ENCODE results near the gene MATN3. TPM values are rescaled to one million over a fixed set of nuclear protein-coding genes. Genes with fewer than 3 reads are reported as not detected.
A peak's percentile ranks its signal among the peaks of the same experiment; 100 is the strongest.

MATN3 gene
- polyA plus RNA-seq, 4 donors, result 0.25 to 1.0 TPM; not detected in 2

DNA sequence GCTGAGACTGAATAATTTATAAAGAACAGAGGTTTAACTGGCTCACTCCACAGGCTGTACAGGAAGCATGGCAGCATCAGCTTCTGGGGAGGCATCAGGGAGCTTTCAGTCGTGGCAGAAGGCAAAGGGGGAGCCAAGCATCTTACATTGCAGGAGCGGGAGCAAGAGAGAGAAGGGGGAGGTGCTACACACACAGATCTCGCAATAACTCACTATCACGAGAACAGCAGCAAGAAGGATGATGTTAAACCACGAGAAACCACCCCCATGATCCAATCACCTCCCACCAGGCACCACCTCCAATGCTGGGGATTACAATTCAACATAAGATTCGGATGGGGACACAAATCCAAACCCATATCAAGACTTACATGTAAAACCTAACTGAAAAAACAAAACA lies 17.8 kb upstream of the MATN3 start:
- H3K9me3 ChIP-seq (ENCODE audit: control insufficient read depth in 2 of 2, insufficient read depth in 1 of 2, low read depth in 1 of 2, low read length in 1 of 2), result peaks cover 0 to 13% of the 10 kb centered on the region in 2 donors
- no peak overlapping the region for H3K4me3 ChIP-seq (ENCODE audit: low read depth in 1 of 3, low read length in 3 of 3)
- peaks cover 20 to 25% (median 22%) of the 10 kb centered on the region in 3 donors for H3K36me3 ChIP-seq (ENCODE audit: control insufficient read depth in 3 of 3, insufficient read depth in 2 of 3, low read depth in 1 of 3, low read length in 3 of 3)
- DNase-seq (no peak), FAIRE-seq (no peak)
- 90 to 98% (median 92%) methylated on average over 6 of the region's 6 CpGs for WGBS, 3 donors
- H3K27me3 ChIP-seq (ENCODE audit: control insufficient read depth in 3 of 3, insufficient read depth in 3 of 3, low read length in 3 of 3), result no peaks in the 10 kb centered on the region
- no peaks in the 10 kb centered on the region for H3K4me1 ChIP-seq (ENCODE audit: control insufficient read depth in 3 of 3, insufficient read depth in 2 of 3, low read depth in 1 of 3, low read length in 2 of 3)
- H3K27ac ChIP-seq (ENCODE audit: low read depth in 1 of 3, low read length in 2 of 3), result no peak overlapping the region

DNA sequence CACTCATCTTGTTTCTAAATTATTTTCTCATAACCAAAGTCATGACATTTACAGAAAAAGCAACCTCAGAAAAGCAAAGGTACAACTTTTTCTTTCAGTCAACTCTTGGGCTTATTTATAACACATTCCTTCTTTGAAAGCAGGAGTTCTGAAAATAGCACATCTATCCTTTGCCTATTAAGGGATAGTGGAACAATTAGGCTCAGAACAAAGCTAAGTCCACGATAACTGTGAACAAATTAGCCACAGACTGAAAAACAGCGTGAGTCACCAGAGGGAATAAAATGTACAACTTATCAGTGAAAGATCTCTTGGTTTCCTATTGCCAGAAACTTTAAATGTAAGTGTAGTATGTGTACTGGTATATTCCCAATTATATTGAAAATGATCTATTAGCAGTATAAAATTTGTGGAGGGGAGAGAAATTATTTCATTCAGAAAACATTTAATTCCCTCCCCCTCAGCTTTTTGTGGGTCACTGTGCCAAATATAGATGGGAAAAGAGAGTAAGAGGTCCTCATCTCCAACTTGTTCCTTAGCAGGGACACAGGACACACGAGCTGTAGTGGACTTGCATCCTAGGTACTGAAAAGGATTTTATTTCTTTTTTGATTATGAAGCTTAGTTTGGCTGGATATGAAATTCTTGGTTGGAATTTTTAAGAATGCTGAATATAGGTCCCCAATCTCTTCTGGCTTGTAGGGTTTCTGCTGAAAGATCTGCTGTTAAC lies 15.4 kb upstream of the MATN3 start:
- H3K27ac ChIP-seq (ENCODE audit: low read depth in 1 of 3, low read length in 2 of 3), result no peak overlapping the region
- H3K36me3 ChIP-seq (ENCODE audit: control insufficient read depth in 3 of 3, insufficient read depth in 2 of 3, low read depth in 1 of 3, low read length in 3 of 3), result peaks cover 6 to 15% (median 11%) of the 10 kb centered on the region in 3 donors
- DNase-seq (peak in 1 of 2 donors; percentile 27), FAIRE-seq (no peak)
- no peaks in the 10 kb centered on the region for H3K27me3 ChIP-seq (ENCODE audit: control insufficient read depth in 3 of 3, insufficient read depth in 3 of 3, low read length in 3 of 3)
- H3K4me1 ChIP-seq (ENCODE audit: control insufficient read depth in 3 of 3, insufficient read depth in 2 of 3, low read depth in 1 of 3, low read length in 2 of 3), result no peaks in the 10 kb centered on the region
- 58 to 67% (median 67%) methylated on average over 3 of the region's 3 CpGs for WGBS, 3 donors
- peaks cover 0 to 14% of the 10 kb centered on the region in 2 donors for H3K9me3 ChIP-seq (ENCODE audit: control insufficient read depth in 2 of 2, insufficient read depth in 1 of 2, low read depth in 1 of 2, low read length in 1 of 2)
- no peak overlapping the region for H3K4me3 ChIP-seq (ENCODE audit: low read depth in 1 of 3, low read length in 3 of 3)

- Histone ChIP-seq H3K4me3 (ENCODE audit: low read depth in 1 of 3, low read length in 3 of 3) (no peak overlapping the region), H3K27ac (ENCODE audit: low read depth in 1 of 3, low read length in 2 of 3) (no peak overlapping the region), H3K27me3 (ENCODE audit: control insufficient read depth in 3 of 3, insufficient read depth in 3 of 3, low read length in 3 of 3) (no peaks in the 10 kb centered on the region), H3K9me3 (ENCODE audit: control insufficient read depth in 2 of 2, insufficient read depth in 1 of 2, low read depth in 1 of 2, low read length in 1 of 2) (peaks cover 0 to 17% of the 10 kb centered on the region in 2 donors), H3K36me3 (ENCODE audit: control insufficient read depth in 3 of 3, insufficient read depth in 2 of 3, low read depth in 1 of 3, low read length in 3 of 3) (peaks cover 3 to 13% (median 11%) of the 10 kb centered on the region in 3 donors), H3K4me1 (ENCODE audit: control insufficient read depth in 3 of 3, insufficient read depth in 2 of 3, low read depth in 1 of 3, low read length in 2 of 3) (no peaks in the 10 kb centered on the region)
- DNase-seq, result peak in 1 of 2 donors; percentile 58
- 41 to 65% (median 45%) methylated on average over 4 of the region's 4 CpGs for WGBS, 3 donors
- no peak for FAIRE-seq
These were observed 14.8 kb upstream of the MATN3 start for GRCh38 chr2:20027260-20027677.

GRCh38 chr2:20025065-20025786 lies 12.8 kb upstream of the MATN3 start:
- 83 to 92% (median 88%) methylated on average over 3 of the region's 3 CpGs for whole genome bisulfite sequencing, 3 donors
- Histone ChIP-seq H3K27me3 (ENCODE audit: control insufficient read depth in 3 of 3, insufficient read depth in 3 of 3, low read length in 3 of 3) (no peaks in the 10 kb centered on the region), H3K4me1 (ENCODE audit: control insufficient read depth in 3 of 3, insufficient read depth in 2 of 3, low read depth in 1 of 3, low read length in 2 of 3) (no peaks in the 10 kb centered on the region), H3K9me3 (ENCODE audit: control insufficient read depth in 2 of 2, insufficient read depth in 1 of 2, low read depth in 1 of 2, low read length in 1 of 2) (peaks cover 0 to 32% of the 10 kb centered on the region in 2 donors), H3K36me3 (ENCODE audit: control insufficient read depth in 3 of 3, insufficient read depth in 2 of 3, low read depth in 1 of 3, low read length in 3 of 3) (peaks cover 2 to 4% (median 4%) of the 10 kb centered on the region in 3 donors), H3K27ac (ENCODE audit: low read depth in 1 of 3, low read length in 2 of 3) (no peak overlapping the region), H3K4me3 (ENCODE audit: low read depth in 1 of 3, low read length in 3 of 3) (no peak overlapping the region)
- DNase-seq, result no peak
- no peak for FAIRE-seq

DNA sequence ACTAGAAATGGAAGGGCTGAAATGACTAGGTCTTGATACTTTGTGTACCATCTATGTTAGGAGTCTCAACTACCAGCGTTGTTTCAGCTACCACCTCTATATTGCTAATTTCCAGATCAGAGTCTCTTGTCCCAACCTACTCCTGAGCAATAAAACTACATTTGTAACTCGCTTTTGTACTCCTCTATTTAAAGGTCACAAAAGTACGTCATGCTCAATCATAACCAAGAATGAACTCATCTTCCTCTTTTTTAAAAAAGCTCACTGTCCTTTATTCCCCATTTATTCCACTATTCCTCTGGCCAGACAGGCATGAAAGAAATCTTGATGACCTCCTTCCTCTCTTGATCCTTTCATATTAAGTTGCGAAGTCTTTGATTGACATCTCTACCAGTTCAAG lies 11.2 kb upstream of the MATN3 start:
- no peaks in the 10 kb centered on the region for H3K27me3 ChIP-seq (ENCODE audit: control insufficient read depth in 3 of 3, insufficient read depth in 3 of 3, low read length in 3 of 3)

GRCh38 chr2:20021405-20022009 lies 9.0 kb upstream of the MATN3 start:
- Histone ChIP-seq H3K9me3 (ENCODE audit: control insufficient read depth in 2 of 2, insufficient read depth in 1 of 2, low read depth in 1 of 2, low read length in 1 of 2) (peaks cover 0 to 27% of the 10 kb centered on the region in 2 donors), H3K27me3 (ENCODE audit: control insufficient read depth in 3 of 3, insufficient read depth in 3 of 3, low read length in 3 of 3) (no peaks in the 10 kb centered on the region), H3K36me3 (ENCODE audit: control insufficient read depth in 3 of 3, insufficient read depth in 2 of 3, low read depth in 1 of 3, low read length in 3 of 3) (no peaks in the 10 kb centered on the region), H3K4me1 (ENCODE audit: control insufficient read depth in 3 of 3, insufficient read depth in 2 of 3, low read depth in 1 of 3, low read length in 2 of 3) (no peaks in the 10 kb centered on the region), H3K27ac (ENCODE audit: low read depth in 1 of 3, low read length in 2 of 3) (no peak overlapping the region), H3K4me3 (ENCODE audit: low read depth in 1 of 3, low read length in 3 of 3) (no peak overlapping the region)
- FAIRE-seq, result no peak
- no peak for DNase-seq
- 69 to 85% (median 84%) methylated on average over 3 of the region's 3 CpGs for WGBS, 3 donors

More for the DNA sequence above, 11.2 kb upstream of the MATN3 start:
- peaks cover 0 to 2% (median 2%) of the 10 kb centered on the region in 3 donors for H3K36me3 ChIP-seq (ENCODE audit: control insufficient read depth in 3 of 3, insufficient read depth in 2 of 3, low read depth in 1 of 3, low read length in 3 of 3)
- no peak overlapping the region for H3K4me3 ChIP-seq (ENCODE audit: low read depth in 1 of 3, low read length in 3 of 3)
- no peak for FAIRE-seq
- H3K9me3 ChIP-seq (ENCODE audit: control insufficient read depth in 2 of 2, insufficient read depth in 1 of 2, low read depth in 1 of 2, low read length in 1 of 2), result peaks cover 0 to 35% of the 10 kb centered on the region in 2 donors
- 82 to 92% (median 86%) methylated on average over 4 of the region's 4 CpGs for WGBS, 3 donors
- H3K4me1 ChIP-seq (ENCODE audit: control insufficient read depth in 3 of 3, insufficient read depth in 2 of 3, low read depth in 1 of 3, low read length in 2 of 3), result no peaks in the 10 kb centered on the region
- DNase-seq, result no peak
- no peak overlapping the region for H3K27ac ChIP-seq (ENCODE audit: low read depth in 1 of 3, low read length in 2 of 3)

GRCh38 chr2:20019747-20020146 lies 7.3 kb upstream of the MATN3 start:
- Histone ChIP-seq H3K36me3 (ENCODE audit: control insufficient read depth in 3 of 3, insufficient read depth in 2 of 3, low read depth in 1 of 3, low read length in 3 of 3) (no peaks in the 10 kb centered on the region), H3K27ac (ENCODE audit: low read depth in 1 of 3, low read length in 2 of 3) (no peak overlapping the region), H3K27me3 (ENCODE audit: control insufficient read depth in 3 of 3, insufficient read depth in 3 of 3, low read length in 3 of 3) (no peaks in the 10 kb centered on the region), H3K4me1 (ENCODE audit: control insufficient read depth in 3 of 3, insufficient read depth in 2 of 3, low read depth in 1 of 3, low read length in 2 of 3) (peaks cover 0 to 2% (median 0%) of the 10 kb centered on the region in 3 donors), H3K4me3 (ENCODE audit: low read depth in 1 of 3, low read length in 3 of 3) (no peak overlapping the region), H3K9me3 (ENCODE audit: control insufficient read depth in 2 of 2, insufficient read depth in 1 of 2, low read depth in 1 of 2, low read length in 1 of 2) (peaks cover 0 to 27% of the 10 kb centered on the region in 2 donors)
- WGBS, 3 donors, result 86 to 94% (median 92%) methylated on average over 4 of the region's 4 CpGs
- DNase-seq (no peak), FAIRE-seq (no peak)

DNA sequence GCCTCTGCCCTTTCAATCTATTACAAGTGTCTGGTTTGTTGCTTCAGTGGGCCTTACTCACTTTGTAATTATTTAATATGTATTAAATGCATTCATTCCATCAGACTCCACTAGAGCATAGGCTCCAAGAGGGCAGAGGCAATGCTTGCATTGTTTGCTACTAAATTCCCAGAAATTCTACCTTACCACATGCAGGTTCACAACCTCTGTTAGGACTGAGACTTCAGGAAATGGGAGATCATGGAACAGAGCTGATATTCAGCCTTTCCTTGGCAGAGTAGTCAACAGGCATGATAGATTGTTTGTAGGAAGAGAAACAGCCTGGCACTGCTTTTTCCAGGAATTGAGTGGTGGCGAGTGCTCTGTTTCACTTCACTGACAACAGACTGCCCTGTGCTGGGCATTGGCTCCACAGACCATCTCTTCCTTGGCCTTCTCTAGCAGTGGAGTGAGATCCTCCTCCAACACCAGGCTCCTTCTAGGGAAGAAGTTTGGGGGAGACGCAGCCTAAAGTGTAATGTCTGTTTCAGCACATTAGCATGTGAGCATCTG lies 6.2 kb upstream of the MATN3 start:
- H3K9me3 ChIP-seq (ENCODE audit: control insufficient read depth in 2 of 2, insufficient read depth in 1 of 2, low read depth in 1 of 2, low read length in 1 of 2), result peaks cover 0 to 27% of the 10 kb centered on the region in 2 donors
- no peak overlapping the region for H3K4me3 ChIP-seq (ENCODE audit: low read depth in 1 of 3, low read length in 3 of 3)
- no peaks in the 10 kb centered on the region for H3K36me3 ChIP-seq (ENCODE audit: control insufficient read depth in 3 of 3, insufficient read depth in 2 of 3, low read depth in 1 of 3, low read length in 3 of 3)
- FAIRE-seq (no peak), DNase-seq (no peak)
- H3K27ac ChIP-seq (ENCODE audit: low read depth in 1 of 3, low read length in 2 of 3), result no peak overlapping the region
- no peaks in the 10 kb centered on the region for H3K27me3 ChIP-seq (ENCODE audit: control insufficient read depth in 3 of 3, insufficient read depth in 3 of 3, low read length in 3 of 3)
- H3K4me1 ChIP-seq (ENCODE audit: control insufficient read depth in 3 of 3, insufficient read depth in 2 of 3, low read depth in 1 of 3, low read length in 2 of 3), result peaks cover 0 to 2% (median 0%) of the 10 kb centered on the region in 3 donors
- 88 to 94% (median 94%) methylated on average over 2 of the region's 2 CpGs for WGBS, 3 donors

All from small intestine (tissue), 7 donors.